ENCODE data around the gene TRABD2B.

DNA sequence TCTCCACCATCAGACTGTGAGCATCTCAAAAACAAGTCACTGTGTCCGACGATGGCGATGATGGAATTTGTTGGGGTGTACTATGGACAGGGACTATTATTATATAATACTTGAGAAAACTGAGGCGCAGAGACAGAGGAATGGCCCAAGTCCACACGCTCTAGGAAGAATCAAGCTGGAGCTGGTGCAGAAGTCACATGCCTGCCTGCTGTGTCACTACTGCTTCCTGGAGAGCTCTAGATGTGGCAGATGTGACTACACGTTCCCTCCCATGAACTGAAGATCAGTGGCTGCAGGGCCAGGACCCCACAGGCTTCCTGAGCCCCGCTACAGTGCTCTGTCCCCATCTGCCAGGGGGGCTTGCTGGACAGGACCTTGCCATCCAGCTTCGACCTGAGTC is 56.9 kb downstream of the TRABD2B start:
- TF ChIP-seq, protein P1, sequence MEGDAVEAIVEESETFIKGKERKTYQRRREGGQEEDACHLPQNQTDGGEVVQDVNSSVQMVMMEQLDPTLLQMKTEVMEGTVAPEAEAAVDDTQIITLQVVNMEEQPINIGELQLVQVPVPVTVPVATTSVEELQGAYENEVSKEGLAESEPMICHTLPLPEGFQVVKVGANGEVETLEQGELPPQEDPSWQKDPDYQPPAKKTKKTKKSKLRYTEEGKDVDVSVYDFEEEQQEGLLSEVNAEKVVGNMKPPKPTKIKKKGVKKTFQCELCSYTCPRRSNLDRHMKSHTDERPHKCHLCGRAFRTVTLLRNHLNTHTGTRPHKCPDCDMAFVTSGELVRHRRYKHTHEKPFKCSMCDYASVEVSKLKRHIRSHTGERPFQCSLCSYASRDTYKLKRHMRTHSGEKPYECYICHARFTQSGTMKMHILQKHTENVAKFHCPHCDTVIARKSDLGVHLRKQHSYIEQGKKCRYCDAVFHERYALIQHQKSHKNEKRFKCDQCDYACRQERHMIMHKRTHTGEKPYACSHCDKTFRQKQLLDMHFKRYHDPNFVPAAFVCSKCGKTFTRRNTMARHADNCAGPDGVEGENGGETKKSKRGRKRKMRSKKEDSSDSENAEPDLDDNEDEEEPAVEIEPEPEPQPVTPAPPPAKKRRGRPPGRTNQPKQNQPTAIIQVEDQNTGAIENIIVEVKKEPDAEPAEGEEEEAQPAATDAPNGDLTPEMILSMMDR (IDR thresholded peaks at IDR 0.05): no peak
- no peak for TF ChIP-seq POLR2A (IDR thresholded peaks at IDR 0.05)

Data from upper lobe of left lung (tissue), 4 donors.